ENCODE data around the gene CCDC181.

The CCDC181 gene

DNA sequence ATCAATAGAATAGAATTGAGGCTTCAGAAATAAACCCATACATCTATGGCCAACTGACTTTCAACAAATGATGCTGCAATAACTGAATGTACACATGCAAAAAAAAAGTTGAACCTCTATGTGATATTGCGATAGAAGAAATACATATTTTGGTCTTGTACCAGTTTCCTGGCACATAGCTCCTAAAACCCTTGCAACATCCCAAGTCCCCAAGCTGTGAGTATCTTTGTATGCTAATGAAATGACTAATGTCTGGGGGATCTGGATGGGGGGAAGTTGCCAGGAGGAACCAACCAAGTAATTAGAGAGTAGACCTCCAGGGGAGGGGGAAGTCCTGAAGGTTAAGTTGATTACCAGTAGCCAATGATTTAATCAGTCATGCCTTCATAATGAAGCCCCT lies 34.9 kb downstream of the CCDC181 start:
- DNase-seq = no peak

- DNase-seq = no peak
These were observed 37.0 kb downstream of the CCDC181 start for GRCh38 chr1:169390303-169390702.

- no peak for DNase-seq
These were observed 39.9 kb downstream of the CCDC181 start for GRCh38 chr1:169387399-169387798.

DNA sequence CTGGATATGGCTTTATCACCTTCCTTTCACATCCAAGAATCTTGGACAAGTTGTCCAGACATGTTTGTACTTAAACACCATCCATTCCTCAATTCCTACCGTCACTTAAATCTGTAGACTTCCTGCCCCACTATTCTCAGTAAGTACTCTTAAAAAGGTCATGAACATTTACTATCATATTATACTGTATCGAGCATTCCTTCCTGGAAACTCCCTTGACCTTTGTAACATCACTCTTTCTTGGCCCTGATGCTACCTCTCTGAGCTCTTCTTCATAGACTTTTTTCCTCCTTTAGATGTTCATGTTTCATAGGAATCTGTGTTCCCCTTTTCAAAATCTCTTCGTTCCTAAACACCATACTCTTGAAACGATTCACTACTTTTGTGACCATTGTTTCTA lies 43.8 kb downstream of the CCDC181 start:
- DNase-seq = no peak

DNA sequence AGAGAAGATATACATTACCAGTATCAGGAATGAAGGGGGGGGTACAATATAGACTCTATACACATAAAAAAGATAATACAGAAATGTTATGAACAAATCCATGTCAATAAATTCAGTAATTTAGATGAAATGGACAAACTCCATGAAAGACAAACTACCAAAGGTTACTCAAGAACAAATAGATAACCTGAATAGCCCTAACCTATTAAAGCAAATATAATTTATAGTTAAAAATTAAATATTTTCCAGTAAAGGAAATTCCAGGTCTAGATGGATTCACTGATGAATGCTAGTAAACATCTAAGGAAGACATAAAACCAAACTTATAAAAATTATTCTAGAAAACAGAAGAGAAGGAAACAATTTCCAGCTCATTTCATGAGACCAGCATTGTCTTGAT lies 46.1 kb downstream of the CCDC181 start:
- DNase-seq = no peak

GRCh38 chr1:169371404-169371803 lies 55.9 kb downstream of the CCDC181 start:
- peak; percentile 55 for DNase-seq

DNA sequence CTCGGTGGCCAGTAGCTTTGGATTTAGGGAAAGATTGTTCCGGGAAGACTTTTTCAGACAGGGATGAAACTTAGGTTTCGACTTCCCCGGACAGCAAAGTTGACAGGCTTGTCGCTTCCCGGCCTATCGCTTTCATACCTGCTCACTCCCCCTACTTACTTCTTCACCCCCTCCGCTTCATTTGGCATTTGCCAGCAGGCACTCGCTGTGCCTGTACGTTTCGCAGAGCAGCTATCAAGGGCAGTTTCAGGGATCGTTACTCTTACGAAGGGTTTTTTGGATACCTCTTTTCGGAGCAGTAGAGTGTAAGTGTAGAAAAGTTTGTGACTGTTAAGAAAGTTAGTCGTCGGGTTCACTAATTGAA lies 58.9 kb downstream of the CCDC181 start:
- DNase-seq = no peak

GRCh38 chr1:169367686-169368405 lies 59.4 kb downstream of the CCDC181 start, which contains the start of the genes BLZF1 and NME7:
Gene BLZF1, plus strand, starts transcription at chr1:169368195. Its CDS starts 1,328 bp downstream, at chr1:169369523.
Gene NME7, minus strand, starts transcription at chr1:169367797. Its CDS starts 87 bp downstream, at chr1:169367710.
- peak; percentile 98 for DNase-seq

DNA sequence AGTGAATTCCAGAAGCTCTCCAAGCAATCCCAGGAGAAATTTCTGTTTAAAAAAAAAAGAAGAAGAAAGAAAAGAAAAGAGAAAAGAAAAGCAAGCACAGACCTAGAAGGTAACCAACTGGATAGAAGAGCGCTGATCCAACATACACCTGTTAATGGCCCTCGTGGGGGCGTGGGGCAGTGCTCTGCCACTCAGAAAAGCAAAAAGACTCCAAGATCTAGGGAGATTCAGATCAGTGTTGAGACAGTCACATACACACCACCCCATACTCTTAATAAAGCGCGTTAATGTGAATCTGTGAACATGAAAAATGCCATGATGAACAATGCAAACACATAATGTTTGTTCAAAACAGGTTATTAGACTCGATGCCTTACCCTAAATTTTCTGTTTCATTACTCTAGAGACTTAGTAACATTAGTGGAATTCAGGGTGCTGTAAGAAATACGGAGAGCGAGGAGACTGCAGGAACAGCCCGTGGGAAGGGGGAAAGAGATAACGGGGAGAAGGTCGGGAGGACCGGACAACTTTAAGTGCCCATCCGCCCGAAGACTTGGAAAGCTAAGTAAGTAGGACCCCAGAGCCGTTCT lies 60.1 kb downstream of the CCDC181 start:
- DNase-seq = no peak

DNA sequence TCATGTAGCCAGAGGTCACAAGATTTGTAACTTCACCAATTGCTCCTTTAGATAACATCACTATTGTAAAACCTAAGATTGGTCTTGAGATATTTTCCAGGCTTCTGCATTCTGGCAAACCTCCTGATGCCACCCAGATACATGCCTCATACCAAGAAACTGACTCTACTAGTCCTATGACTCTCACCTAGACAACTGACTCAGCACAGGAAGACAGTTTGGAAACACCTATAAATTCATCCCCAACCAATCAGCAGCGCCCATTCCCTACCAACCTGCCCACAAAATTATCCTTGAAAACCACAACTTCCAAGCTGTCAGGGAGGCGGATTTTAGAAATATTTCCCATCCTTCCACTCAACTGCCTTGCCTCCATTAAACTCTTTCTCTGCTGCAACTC lies 62.3 kb downstream of the CCDC181 start:
- no peak for DNase-seq

DNA sequence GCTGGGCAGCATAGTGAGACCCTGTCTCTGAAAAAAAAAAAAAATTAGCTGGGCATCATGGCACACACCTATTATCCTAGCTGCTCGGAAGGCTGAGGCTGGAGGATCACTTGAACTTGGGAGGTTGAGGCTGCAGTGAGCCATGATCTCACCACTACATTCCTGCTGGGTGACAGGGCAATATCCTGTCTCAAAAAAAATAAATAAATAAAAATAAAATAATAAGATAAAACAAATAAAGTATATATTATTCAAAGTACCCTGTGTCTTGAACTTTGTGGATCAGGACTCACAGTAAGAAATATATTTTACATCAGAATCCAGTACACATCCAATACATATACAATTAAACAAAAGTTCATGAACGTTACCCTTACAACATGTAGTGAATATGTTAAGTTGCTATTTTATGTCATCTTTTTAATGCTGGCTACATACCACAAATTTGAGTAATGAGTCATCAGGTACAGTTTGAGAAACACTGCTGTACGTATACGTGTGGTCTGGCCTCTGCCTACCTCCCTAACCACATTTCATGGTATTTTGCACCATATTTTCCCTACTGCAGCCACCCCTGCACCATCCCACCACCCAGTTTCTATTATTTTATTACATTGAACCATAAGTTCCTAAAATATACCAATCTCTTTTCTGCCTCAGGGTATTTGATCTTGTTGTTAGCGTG lies 64.1 kb downstream of the CCDC181 start:
- no peak for DNase-seq

DNA sequence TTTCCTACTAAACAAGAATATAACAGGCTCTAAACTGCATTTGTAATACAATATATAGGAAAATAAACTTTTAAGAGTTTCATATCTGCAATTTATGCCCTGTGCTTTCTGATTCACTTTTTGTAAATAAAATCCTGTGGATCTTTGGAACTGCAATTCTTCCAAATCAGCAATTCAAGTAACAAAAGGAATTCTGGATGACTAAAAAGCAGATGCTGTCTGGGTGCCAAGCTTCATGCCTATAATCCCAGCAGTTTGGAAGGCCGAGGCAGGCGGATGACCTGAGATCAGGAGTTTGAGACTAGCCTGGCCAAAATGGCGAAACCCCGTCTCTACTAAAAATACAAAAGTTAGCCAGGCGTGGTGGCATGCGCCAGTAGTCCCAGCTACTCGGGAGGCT lies 66.0 kb downstream of the CCDC181 start:
- no peak for DNase-seq

DNA sequence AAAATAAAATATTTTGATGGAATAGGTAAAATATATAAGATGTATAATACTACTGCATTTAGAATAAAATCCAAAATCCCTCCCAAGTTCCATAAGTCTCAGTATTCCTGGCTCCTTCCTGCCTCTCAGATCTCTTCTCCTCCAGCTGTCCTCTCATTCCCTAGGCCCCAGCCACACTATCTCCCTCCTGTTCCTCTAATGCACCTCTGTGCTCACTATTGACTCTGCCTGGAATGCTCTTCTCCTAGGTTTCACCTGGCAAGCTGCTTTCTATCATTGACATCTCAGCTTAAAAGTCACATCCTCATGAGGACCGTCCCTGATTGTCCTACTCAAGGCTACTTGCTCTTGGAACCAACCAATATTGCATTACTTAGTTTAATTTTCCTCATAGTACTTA lies 66.9 kb downstream of the CCDC181 start:
- no peak for DNase-seq

DNA sequence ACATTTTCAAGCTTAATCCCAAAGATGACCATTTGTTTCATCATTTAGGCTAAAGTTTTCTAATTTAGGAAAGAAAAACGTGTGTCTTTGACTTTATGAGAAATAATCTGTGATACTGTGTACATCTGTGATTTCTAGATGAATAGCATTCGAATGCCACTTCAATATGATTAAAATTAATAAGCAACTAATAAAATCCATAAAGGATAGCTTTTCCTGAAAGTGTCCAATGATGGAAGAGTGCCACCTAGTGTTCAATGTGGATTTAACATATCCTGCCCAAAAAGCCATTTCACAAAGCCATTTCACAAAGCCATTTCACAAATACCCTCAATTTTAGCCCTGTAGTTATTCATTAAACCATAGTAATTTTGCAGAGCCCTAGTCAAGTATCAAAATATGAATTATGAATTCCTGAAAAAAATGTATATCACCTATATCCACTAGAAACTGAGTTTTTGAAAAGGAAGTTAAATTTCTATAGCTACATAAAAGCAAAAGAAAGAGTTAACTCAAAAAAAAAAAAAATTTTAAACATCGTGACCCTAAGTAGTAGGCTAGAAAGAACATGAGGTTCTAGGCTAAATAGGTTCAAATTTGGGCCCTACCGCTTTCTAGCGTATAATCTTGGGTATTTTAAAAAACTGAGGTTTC lies 78.8 kb downstream of the CCDC181 start:
- peak; percentile 47 for DNase-seq

DNA sequence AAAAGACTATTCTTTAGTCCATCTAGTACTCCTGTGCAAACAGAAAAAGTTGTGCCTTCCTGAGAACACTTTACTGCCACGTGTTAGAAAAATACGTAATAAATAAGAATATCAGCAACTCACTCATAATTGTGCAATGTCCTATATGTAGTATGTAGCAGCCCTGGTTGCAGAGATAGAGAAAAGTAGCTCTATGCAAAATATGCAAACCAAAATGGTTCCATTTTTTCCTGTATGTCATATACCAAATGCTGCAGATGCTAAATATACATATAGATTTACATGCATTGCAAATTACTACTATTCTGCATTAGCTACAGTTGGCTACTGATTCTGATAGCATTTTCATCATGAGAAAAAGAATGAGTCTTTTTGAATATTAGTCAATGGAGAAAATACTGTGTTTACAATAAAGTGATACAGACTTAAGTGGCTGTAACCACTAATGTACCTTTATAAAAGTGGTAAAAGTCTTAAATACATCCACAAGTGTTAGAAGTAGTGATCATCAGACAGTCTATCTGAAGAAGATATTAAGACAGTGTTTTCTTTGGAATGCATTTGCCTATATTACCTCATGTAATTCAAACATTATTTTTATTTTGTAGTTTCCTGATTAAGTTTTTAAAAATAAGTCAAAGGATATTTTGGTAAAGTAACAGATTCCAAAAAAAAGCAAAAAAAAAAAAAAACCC lies 79.4 kb downstream of the CCDC181 start:
- no peak for DNase-seq

GRCh38 chr1:169346036-169346589 lies 81.2 kb downstream of the CCDC181 start:
- no peak for DNase-seq

DNA sequence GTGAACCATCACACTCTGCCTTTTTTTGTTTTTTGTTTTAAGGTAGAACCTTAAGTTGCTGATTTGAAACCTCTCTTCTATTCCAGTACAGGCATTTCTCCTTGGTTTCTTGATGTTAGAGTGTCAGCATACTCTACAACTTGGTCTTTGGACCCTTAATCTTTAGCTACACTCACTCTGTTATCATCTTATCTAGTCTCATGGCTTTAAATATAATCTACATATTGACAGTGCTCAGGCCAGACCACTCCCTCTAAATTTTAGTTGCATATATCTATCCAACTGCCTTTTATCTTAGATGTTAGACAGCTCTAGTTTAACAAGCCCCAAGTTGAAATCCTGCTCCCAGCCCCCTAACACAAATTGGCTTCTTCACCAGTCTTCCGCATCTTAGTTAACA lies 81.8 kb downstream of the CCDC181 start:
- no peak for DNase-seq

All from KG1 (cell line).